Measurements from ENCODE around the gene ADCY2. TPM values are rescaled to one million over a fixed set of nuclear protein-coding genes. Genes with fewer than 3 reads are reported as not detected.

ADCY2 gene
- total RNA-seq, 4 donors from 2014 or later = 0.19 to 2.7 (median 0.59) TPM; not detected in 1

DNA sequence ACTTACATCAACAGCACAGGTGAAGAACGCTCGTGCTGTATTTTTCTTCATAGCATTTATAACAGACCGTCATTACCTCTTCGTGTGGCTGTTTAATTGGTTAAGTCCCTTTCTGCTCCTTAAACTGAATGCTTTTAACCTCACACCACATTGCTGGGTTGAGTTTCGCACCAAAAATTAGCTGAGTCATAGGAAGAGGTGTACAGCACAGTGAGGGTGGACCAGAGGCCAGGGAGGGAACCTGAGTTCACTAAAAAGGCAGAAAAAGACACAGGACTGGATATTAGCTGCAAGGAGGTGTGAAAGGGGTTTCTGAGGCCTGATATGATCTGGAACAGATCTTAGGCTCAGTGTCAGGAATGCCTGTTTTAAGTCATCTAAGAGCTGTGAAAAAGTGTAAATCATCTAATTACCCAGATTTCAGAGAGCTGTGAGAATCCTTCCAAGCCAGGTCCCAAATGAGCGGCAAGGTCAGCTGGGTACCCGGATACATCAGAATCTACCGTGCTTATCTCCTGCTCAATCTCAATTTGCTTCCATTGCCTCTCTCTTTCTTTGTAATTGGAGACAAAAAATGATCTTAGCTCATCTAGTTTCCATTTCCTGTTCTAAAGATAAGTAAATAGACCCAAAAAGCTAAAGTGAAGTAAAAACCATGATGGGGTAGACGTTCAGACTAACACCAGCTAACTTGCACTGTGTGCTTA lies 462.1 kb downstream of the ADCY2 start:
- Histone ChIP-seq H3K27me3 (no peaks in the 10 kb centered on the region), H3K4me3 (no peak overlapping the region), H3K27ac (no peak overlapping the region), H3K4me1 (no peaks in the 10 kb centered on the region), H3K9me3 (no peaks in the 10 kb centered on the region), H3K36me3 (peaks cover 0 to 57% (median 16%) of the 10 kb centered on the region in 3 donors)
- intact Hi-C loops (cut with DNase I) = no loop called here
- no peak for TF ChIP-seq POLR2A (IDR thresholded peaks at IDR 0.05)
- no peak for TF ChIP-seq CTCF (IDR thresholded peaks at IDR 0.05)
- WGBS, 2 donors = 64 to 74% methylated on average over 8 to 9 of the region's 9 CpGs
- no peak for DNase-seq

DNA sequence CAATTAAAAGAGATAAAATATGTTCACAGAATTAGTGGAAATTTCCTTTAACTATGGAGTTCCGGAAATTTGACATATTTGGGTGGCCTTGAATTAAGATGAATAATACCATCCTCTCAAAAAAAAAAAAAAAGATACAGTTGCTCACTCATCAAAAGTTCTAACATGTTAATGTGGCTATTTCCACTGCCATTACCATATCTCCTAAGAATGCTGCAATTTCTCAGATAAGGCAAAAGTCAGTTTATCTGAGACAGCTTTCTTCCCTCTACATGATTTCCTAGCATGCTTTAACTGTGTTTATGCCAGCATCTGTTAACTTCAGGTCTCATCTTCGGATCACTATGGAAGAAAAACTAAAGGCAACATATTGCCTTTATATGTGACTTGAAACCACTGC lies 470.3 kb downstream of the ADCY2 start:
- Histone ChIP-seq H3K36me3 (peaks cover 0 to 50% (median 3%) of the 10 kb centered on the region in 3 donors), H3K27ac (no peak overlapping the region), H3K9me3 (no peaks in the 10 kb centered on the region), H3K27me3 (no peaks in the 10 kb centered on the region), H3K4me1 (peaks cover 6 to 31% (median 8%) of the 10 kb centered on the region in 3 donors), H3K4me3 (no peak overlapping the region)
- intact Hi-C loops (cut with DNase I) = no loop called here
- 90 to 93% methylated on average over 2 of the region's 2 CpGs for WGBS, 2 donors
- no peak for DNase-seq
- TF ChIP-seq POLR2A (IDR thresholded peaks at IDR 0.05) = no peak
- no peak for TF ChIP-seq CTCF (IDR thresholded peaks at IDR 0.05)

- intact Hi-C loops (cut with DNase I) = no loop called here
- Histone ChIP-seq H3K27me3 (no peaks in the 10 kb centered on the region), H3K4me3 (no peak overlapping the region), H3K36me3 (peaks cover 0 to 45% (median 0%) of the 10 kb centered on the region in 3 donors), H3K9me3 (no peaks in the 10 kb centered on the region), H3K27ac (no peak overlapping the region), H3K4me1 (peaks cover 6 to 37% (median 8%) of the 10 kb centered on the region in 3 donors)
- TF ChIP-seq POLR2A (IDR thresholded peaks at IDR 0.05) = no peak
- no peak for TF ChIP-seq CTCF (IDR thresholded peaks at IDR 0.05)
- 66 to 76% methylated on average over 3 of the region's 3 CpGs for WGBS, 2 donors
- no peak for DNase-seq
These were observed 471.3 kb downstream of the ADCY2 start for GRCh38 chr5:7867260-7867659.

GRCh38 chr5:7868427-7868772 lies 472.5 kb downstream of the ADCY2 start:
- TF ChIP-seq POLR2A (IDR thresholded peaks at IDR 0.05) (no peak), CTCF (IDR thresholded peaks at IDR 0.05) (no peak)
- no peak for DNase-seq
- intact Hi-C loops (cut with DNase I) = no loop called here

DNA sequence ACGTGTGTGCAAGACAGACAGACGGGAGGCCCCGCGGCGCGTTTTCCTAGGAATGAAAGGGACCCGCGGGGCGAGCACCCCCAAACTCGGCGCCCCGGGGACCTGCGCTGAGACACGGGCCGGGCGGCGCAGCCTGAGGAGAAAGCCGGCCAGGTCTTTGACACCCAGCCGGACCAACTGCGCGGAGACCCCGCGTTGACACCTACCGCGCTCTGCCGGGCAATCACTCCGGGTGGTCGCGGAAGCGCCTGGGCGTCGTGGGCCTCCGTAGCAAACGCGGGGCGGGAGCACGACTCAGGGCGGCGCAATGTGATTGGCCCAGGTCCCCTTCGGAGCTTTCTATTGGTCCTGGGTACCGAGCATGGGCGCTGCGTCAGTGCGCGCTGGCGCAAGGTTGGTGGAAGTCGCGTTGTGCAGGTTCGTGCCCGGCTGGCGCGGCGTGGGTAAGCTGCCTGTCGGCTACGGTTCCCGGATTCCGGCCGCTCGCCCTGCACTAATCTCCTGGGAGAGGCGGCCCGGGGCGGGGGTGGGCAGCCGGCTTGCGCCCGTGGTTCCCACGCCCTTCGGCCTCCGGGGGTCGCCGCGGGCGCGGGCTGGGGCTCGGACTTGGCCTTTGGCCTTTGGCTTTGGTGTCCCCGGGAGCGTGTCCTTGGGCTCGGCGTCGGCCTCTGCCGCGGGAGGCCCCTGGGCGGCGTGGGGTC lies 473.0 kb downstream of the ADCY2 start, which contains the start of the genes FASTKD3 and MTRR:
Gene FASTKD3, minus strand, starts transcription at position 259 of the 701 bp plus-strand sequence. CDS start 948 bp downstream, outside the sequence.
Gene MTRR, plus strand, starts transcription at position 376 of the 701 bp plus-strand sequence. CDS start 1,647 bp downstream, outside the sequence.
- Histone ChIP-seq H3K9me3 (no peaks in the 10 kb centered on the region), H3K4me1 (peaks cover 6 to 45% (median 8%) of the 10 kb centered on the region in 3 donors), H3K36me3 (peaks cover 0 to 38% (median 0%) of the 10 kb centered on the region in 3 donors), H3K27me3 (no peaks in the 10 kb centered on the region), H3K27ac (peak within 1 kb of the TSS; percentile 87 to 92 (median 91)), H3K4me3 (peak within 1 kb of the TSS; percentile 95 to 100 (median 98))
- 0 to 2% methylated on average over 1 to 13 of the region's 83 CpGs for WGBS, 2 donors
- TF ChIP-seq POLR2A (IDR thresholded peaks at IDR 0.05) (peak in 3 of 4 donors; percentile 70 to 79 (median 78)), CTCF (IDR thresholded peaks at IDR 0.05) (peak in 1 of 6 experiments; percentile 7)
- DNase-seq = peak; percentile 53
- intact Hi-C loops (cut with DNase I) = no loop called here

More at GRCh38 chr5:7868427-7868772, 472.5 kb downstream of the ADCY2 start:
- H3K9me3 ChIP-seq = no peaks in the 10 kb centered on the region
- H3K4me3 ChIP-seq = peak overlapping the region; percentile 95 to 100 (median 98)
- 0% methylated on average over 7 to 8 of the region's 8 CpGs for WGBS, 2 donors
- peaks cover 6 to 45% (median 8%) of the 10 kb centered on the region in 3 donors for H3K4me1 ChIP-seq
- H3K27ac ChIP-seq = peak overlapping the region; percentile 87 to 92 (median 91)
- peaks cover 0 to 43% (median 0%) of the 10 kb centered on the region in 3 donors for H3K36me3 ChIP-seq
- H3K27me3 ChIP-seq = no peaks in the 10 kb centered on the region

All from esophagus squamous epithelium (tissue), 5 donors.